ENCODE measurements around the gene HAPSTR1. TPM values are rescaled to one million over a fixed set of nuclear protein-coding genes. Genes with fewer than 3 reads are reported as not detected.

HAPSTR1 gene
- total RNA-seq, 1 donor from 2014 or later = 53.0 TPM

DNA sequence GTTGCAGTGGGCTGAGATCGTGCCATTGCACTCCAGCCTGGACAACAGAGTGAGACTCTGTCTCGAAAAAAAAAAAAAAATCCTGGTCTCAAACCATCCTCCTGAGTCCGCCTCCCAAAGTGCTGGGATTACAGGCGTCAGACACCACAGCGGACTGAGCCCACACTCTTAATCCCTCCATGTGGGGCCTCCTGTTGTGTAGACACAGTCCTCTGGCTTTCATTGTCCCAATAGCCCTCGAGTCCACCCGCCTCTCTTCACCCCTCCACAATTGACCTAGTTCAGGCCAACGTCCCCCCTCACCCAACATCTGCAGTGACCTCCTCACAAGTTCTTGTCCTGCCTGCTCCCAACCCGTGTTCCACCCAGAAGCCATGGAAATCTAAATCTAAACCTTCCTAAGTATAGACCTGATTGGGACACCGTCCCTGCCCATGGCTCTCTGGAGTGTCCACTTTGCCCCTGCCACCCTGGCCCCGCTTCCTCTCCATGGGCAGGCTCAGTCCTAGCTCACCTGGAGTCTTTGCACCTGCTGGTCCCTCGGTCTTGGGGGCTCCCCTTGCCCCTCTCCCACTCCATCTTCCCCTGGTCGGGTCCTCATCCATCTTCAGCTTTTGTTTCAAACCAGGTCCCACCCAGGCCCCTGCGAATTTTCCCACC, 46.7 kb downstream of the HAPSTR1 start:
- intact Hi-C loops (cut with micrococcal nuclease) = no loop called here
- ATAC-seq (no peak), DNase-seq (no peak)

- peak; percentile 80 for DNase-seq
- peak; percentile 89 for ATAC-seq
- intact Hi-C loops (cut with micrococcal nuclease) = no loop called here
Measured at GRCh38 chr16:9138731-9139501, 47.5 kb downstream of the HAPSTR1 start.

GRCh38 chr16:9139965-9140364, 48.5 kb downstream of the HAPSTR1 start:
- intact Hi-C loops (cut with micrococcal nuclease) = no loop called here
- ATAC-seq = peak; percentile 60
- no peak for DNase-seq

Other genes starting within 250 kb of the HAPSTR1 start
- gene CARHSP1, start 222.6 kb upstream of the HAPSTR1 start, total RNA-seq = 23.8 TPM
- gene LITAFD, start 209.3 kb upstream of the HAPSTR1 start, total RNA-seq = not detected
- gene USP7, start 127.7 kb upstream of the HAPSTR1 start, total RNA-seq = 68.0 TPM

Measured in left ventricle myocardium superior (tissue), 1 donor.